Activated T-helper 1 cell treated with Interleukin-2 at 50 U/mL for 16 hours (primary cell): ENCODE measurements around the gene FAM222B.
A peak's percentile ranks its signal among the peaks of the same experiment; 100 is the strongest.
"Not testable (repeated sequence)": the region's sequence is repeated elsewhere in the genome, so short reads cannot be mapped to it uniquely, and the experiment has no call there.

ENCODE experiments used
- DNase-seq: peaks from one replicate; pipeline ENCODE4 v3.0.0-alpha.2; 2020; ENCODE audit warnings: low read depth

The FAM222B gene

DNA sequence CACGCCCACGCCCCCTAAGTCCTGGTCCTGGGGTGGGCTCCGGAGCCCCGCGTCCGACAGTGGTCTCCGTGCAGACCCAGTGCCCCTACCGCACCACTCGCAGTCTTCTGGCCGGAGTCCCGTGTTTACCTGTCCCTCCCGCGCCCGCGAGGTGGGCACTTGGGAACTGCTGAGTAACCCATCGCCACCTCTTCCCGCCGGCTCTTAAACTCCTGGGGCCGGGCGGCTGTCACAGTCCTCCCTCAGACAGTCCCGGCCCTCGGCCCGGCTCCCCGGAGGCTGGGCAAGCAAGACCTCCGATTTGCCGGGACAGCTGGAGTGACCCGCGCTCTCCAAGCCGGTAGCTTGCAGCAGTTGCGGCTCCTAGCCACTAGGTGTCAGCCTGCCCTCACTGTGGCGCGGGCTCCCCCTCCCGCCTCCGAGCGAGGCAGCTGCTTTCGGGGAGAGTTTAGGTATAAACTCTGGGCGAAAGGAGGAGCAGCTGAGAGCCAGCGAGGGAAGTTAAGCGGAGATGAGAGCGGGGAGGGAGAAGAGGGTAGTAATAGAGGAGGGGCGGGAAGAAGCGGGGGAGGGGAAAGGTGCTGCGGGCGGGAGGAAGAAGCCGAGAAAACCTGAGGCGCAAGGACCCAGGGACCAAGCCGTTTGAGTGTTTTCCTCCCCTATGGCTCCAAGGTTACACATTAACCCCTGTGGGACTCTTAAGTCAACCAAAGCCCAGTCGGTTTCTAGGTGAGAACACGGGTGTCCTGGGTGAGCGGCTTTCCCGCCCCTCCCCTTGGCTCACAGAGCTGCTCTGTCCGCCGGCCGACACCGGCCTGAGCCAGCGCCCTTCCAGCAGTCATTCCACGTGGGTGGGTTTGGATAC, 115.7 kb downstream of the FAM222B start:
- DNase-seq: peak; percentile 83

DNA sequence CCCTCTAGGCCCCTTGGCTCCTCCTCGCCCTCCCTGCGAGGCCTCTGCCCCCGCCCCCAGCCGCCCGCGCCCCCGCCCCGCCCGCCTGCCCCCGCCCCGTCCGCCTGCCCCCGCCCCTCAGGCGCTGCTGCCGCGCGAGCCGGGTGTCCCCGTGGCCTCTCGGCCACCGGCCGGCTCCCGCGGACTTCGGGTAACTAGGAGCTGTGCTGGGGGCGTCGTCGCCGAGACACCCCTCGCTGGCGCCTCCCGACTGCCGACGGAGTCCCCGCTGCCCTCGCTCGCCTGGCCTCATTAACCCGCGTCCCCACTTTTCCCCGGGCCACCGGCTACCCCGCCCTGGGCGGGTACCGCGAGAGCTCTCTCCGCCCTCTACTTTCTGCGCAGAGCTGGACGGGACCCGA, 116.4 kb downstream of the FAM222B start, which contains the start of gene TLCD1:
Gene TLCD1, minus strand, starts transcription at position 8 of the 401 bp plus-strand sequence. CDS start 136 bp downstream, outside the sequence.
- DNase-seq: peak; percentile 46

- DNase-seq: no peak
Observed at GRCh38 chr17:28725660-28726225, 116.8 kb downstream of the FAM222B start.

DNA sequence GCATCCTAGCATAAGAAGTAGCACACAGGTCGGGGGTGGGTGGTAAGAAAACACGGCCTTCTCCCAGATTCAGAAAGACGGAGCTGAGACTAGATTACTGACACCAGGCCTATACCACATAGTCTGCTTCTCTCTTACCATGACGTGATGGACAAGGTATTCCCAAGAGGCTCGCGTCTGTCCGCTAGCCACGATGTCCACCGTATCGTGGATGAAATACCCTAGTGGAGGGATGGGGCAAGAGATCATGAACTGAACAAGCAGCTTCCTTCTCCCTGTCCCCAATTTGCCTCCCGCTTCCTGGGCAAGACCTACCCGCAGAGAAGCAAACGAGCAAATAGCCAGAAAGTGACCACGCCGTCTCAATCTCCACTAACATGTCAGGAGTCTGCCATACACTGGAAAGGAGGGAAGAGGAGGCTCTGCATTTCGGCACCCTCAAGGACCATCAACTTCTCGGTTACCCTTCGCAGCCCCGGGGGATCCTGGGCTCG, 117.4 kb downstream of the FAM222B start:
- no peak for DNase-seq

- no peak for DNase-seq
Observed at GRCh38 chr17:28724500-28725165, 118.0 kb downstream of the FAM222B start.

DNA sequence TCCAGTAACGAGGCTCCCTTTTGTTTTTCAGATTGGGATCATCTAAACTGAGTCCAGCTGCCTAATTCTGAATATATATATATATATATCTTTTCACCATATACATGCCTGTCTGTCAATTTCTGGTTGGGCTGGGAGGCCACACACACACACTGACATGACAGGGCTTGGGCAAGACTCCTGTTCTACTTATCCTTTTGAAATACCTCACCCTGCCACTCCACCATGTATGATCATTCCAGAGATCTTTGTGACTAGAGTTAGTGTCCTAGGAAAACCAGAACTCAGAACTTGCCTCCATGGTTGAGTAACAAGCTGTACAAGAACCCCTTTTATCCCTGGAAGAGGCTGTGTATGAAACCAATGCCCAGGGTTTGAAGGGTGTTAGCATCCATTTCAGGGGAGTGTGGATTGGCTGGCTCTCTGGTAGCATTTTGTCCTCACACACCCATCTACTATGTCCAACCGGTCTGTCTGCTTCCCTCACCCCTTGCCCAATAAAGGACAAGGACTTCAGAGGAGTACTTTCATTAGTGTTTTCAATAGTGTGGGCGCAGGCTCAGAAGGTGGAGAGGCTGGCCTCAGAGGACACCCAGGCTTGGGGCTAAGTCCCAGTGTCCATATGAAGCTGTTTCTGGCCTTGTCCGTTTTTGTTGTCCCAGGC, 118.6 kb downstream of the FAM222B start:
- not testable (repeated sequence) for DNase-seq

DNA sequence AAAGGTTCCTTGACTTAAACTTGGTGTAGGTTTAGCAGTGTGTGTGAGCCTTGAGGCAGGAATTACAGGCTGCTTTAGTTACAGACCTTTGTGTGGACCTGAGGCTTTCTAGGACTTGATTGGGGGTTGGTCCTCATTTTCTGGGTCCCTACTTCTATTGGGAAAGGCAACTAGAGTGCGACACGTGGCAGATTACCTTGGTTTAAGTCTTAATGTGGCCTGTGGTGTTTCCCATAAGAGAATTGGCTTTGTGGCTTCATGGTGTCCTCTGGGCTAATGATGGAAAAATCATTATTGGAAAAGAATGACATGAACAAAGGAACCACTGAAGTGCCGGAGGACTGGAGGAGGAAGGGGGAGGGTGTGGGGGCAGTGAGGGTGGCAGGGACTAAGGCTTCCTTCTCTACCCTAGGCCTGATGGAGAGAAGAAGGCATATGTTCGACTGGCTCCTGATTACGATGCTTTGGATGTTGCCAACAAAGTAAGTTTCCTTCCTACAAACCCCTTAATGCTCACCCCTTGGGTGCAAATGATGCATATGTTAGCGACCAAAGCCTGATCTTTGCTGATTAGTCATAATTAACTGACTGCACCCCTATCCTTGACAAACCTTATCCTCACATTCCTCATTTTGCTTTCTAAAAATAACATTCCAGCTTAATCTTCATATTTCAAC, 119.3 kb downstream of the FAM222B start:
- DNase-seq: no peak

GRCh38 chr17:28722417-28723158, 120.0 kb downstream of the FAM222B start:
- DNase-seq: no peak

- not testable (repeated sequence) for DNase-seq
Observed at GRCh38 chr17:28720997-28721329, 121.6 kb downstream of the FAM222B start.

DNA sequence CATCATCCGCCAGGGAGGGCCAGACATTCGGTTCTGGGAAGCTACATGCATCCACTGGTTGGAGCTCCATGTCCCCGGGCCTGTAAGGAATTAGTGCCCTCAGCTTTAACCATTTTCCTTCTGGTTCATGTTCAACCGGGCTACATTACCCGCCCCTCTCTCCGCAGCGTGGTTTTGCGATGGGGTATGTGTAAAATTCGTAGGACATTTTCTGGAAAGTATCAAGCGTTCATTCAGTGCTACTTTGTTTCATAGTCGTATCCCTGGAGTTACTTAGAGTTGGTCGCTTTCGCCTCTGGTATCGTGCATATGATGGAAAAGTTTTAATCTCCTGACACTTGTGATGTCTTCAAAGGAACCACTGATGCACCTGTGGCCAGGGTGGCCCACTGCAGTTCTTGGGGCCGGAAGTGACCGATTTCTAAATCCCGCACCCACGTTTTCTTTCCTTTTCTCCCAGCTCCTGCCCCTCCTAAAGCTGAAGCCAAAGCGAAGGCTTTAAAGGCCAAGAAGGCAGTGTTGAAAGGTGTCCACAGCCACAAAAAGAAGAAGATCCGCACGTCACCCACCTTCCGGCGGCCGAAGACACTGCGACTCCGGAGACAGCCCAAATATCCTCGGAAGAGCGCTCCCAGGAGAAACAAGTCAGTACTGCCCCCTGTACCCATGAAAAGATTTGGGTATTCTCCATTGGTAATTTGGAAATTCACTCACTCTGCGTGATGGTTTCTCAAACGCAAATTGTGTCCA, 122.2 kb downstream of the FAM222B start:
- no peak for DNase-seq

GRCh38 chr17:28719021-28719433, 123.6 kb downstream of the FAM222B start:
- DNase-seq: no peak

GRCh38 chr17:28718333-28719020, 124.1 kb downstream of the FAM222B start:
- no peak for DNase-seq

DNA sequence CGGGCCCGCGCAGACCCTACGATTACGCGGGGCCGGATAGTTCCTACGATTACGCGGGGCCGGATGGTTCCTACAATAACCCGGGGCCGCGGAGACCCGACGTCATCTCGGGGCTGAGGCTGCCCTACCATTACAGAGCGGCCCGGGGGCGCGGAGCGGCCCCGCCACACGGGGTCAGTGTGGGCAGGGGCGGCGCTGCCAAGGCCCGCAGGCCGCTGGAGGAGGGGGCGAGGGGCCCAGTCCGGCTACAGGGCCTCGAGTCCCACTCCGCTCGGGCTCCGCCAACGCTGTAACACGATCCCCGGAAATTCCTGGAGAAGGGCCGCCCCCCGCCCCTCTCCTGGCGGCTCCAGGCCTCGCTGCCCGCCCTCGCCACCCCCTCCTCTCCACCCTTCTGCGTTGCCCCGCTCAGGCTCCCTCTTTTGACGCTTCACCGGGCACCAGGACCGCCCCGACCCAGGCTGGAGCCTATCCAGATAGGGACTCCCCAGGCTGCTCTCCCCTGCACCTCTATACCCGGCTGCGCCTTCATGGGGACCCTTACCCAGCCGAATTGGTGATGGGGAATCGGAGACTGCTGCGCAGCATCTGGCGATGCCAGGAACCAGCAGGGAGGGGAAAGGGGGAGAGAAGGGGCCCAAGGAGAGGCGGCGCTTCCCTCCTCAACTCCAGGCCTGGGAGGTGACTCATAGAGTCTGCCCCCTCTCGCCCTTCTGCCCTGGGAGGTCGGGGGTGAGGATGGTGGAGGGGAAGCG, 124.8 kb downstream of the FAM222B start, which contains the start of gene RAB34:
Gene RAB34, minus strand, starts transcription at position 291 of the 755 bp plus-strand sequence. CDS start 602 bp downstream, outside the sequence.
- DNase-seq: no peak

- no peak for DNase-seq
Observed at GRCh38 chr17:28716740-28717577, 125.6 kb downstream of the FAM222B start.

- no peak for DNase-seq
Observed at GRCh38 chr17:28715217-28715616, 127.4 kb downstream of the FAM222B start.

GRCh38 chr17:28714281-28714680, 128.3 kb downstream of the FAM222B start:
- no peak for DNase-seq

GRCh38 chr17:28712705-28713415, 129.7 kb downstream of the FAM222B start:
- DNase-seq: no peak
